A673 (cell line): ENCODE measurements around the gene REXO1. TPM values are rescaled to one million over a fixed set of nuclear protein-coding genes. Genes with fewer than 3 reads are reported as not detected.

Experiments used
- BruUV-seq: library from RNA; stranded (reverse); fragments of 400-500 nt; replicated peaks from 2 replicates; lab custom pipeline; 2021; lab: Mats Ljungman, UMichigan
- CTCF ChIA-PET: fragments of 300-600 bp; sonication (Branson Sonifier 250); formaldehyde crosslinking; loops from one replicate; lab custom pipeline; 2022; ENCODE audit warnings: antibody characterized with exemption; lab: Charles Lee
- POLR2A ChIA-PET: fragments of 300-600 bp; sonication (Branson Sonifier 250); formaldehyde crosslinking; loops from one replicate; lab custom pipeline; 2022; ENCODE audit warnings: antibody characterized with exemption; ENCODE audit not compliant: low non-redundant PET; lab: Charles Lee
- DNase-seq: peaks from one replicate; pipeline ENCODE4 v3.0.0-alpha.2; 2015; ENCODE audit warnings: low spot score
- H3K27ac ChIP-seq: fragments of 200-600 bp; sonication (generic); 2 replicates; pipeline ENCODE4 v1.5.1; 2016; ENCODE audit warnings: mixed run types, low read depth, mild to moderate bottlenecking, mixed read lengths, antibody characterized with exemption, low read length; ENCODE audit not compliant: poor library complexity, severe bottlenecking
- H3K27me3 ChIP-seq: fragments of 200-600 bp; sonication (generic); replicated peaks from 2 replicates; pipeline ENCODE4 v1.6.1; 2017; ENCODE audit warnings: mixed run types, low read depth, mild to moderate bottlenecking, mixed read lengths, antibody characterized with exemption, low read length; ENCODE audit not compliant: insufficient read depth, poor library complexity
- H3K36me3 ChIP-seq: fragments of 200-600 bp; sonication (generic); 2 replicates; pipeline ENCODE4 v1.6.1; 2016; ENCODE audit warnings: mixed run types, mild to moderate bottlenecking, mixed read lengths, antibody characterized with exemption, low read length; ENCODE audit not compliant: insufficient read depth, poor library complexity, severe bottlenecking
- H3K4me1 ChIP-seq: fragments of 200-600 bp; sonication (generic); 2 replicates; pipeline ENCODE4 v1.6.1; 2017; ENCODE audit warnings: mixed run types, mild to moderate bottlenecking, mixed read lengths, antibody characterized with exemption, low read length; ENCODE audit not compliant: insufficient read depth, poor library complexity, severe bottlenecking
- H3K4me3 ChIP-seq: fragments of 200-600 bp; sonication (generic); 2 replicates; pipeline ENCODE4 v1.5.1; 2016; ENCODE audit warnings: low read depth, mixed run types, mild to moderate bottlenecking, mixed read lengths, low read length; ENCODE audit not compliant: poor library complexity, severe bottlenecking
- H3K9me3 ChIP-seq: fragments of 200-600 bp; sonication (generic); 2 replicates; pipeline ENCODE4 v1.6.1; 2016; ENCODE audit warnings: mixed run types, low read depth, mild to moderate bottlenecking, mixed read lengths, antibody characterized with exemption, low read length; ENCODE audit not compliant: poor library complexity, severe bottlenecking
- CTCF ChIP-seq: fragments of 300-800, 200-600 bp; sonication (generic); conservative IDR thresholded peaks from 2 replicates; pipeline ENCODE4 v1.5.1; 2017; ENCODE audit warnings: low read depth, mild to moderate bottlenecking, antibody characterized with exemption, low read length, moderate library complexity, mixed read lengths
- EZH2 ChIP-seq: fragments of 200-600 bp; sonication (generic); IDR thresholded peaks from 2 replicates; pipeline ENCODE4 v1.6.1; 2017; ENCODE audit warnings: borderline replicate concordance, low read depth, mild to moderate bottlenecking, mixed read lengths, antibody characterized with exemption, low read length; ENCODE audit not compliant: poor library complexity, severe bottlenecking
- intact Hi-C: fragments of 100-400 bp; cut with micrococcal nuclease; formaldehyde crosslinking; loops from one replicate; pipeline ENCODE4 v1.10.0; 2022; ENCODE audit not compliant: unreplicated experiment
- total RNA-seq: library from RNA; stranded (reverse); gene quantifications from 2 replicates; pipeline ENCODE4 v1.2.3, GENCODE V29; 2021

Gene REXO1
- total RNA-seq, 1 experiment from 2014 or later = 53.0 TPM

GRCh38 chr19:1839658-1840540 is 8.4 kb downstream of the REXO1 start:
- ChIA-PET CTCF (interaction anchor here (1.0 kb wide), 1 partner anchor 14 kb away, joined by 3 read pairs; no protein-coding TSS in a partner anchor), POLR2A (interaction anchor here (0.7 kb wide), 1 partner anchor 7 kb away, joined by 4 read pairs; no protein-coding TSS in a partner anchor)
- H3K36me3 ChIP-seq = peaks cover 3% of the 10 kb centered on the region
- intact Hi-C loops = no loop called here
- no peak overlapping the region for H3K27ac ChIP-seq
- H3K27me3 ChIP-seq = no peaks in the 10 kb centered on the region
- BruUV-seq = no TSS peak
- no peaks in the 10 kb centered on the region for H3K4me1 ChIP-seq
- TF ChIP-seq EZH2 = no peak
- TF ChIP-seq CTCF = no peak
- H3K4me3 ChIP-seq = no peak overlapping the region
- H3K9me3 ChIP-seq = no peaks in the 10 kb centered on the region
- no peak for DNase-seq

GRCh38 chr19:1837625-1838105 is 10.6 kb downstream of the REXO1 start:
- no peaks in the 10 kb centered on the region for H3K27me3 ChIP-seq
- H3K4me1 ChIP-seq = no peaks in the 10 kb centered on the region
- no peak overlapping the region for H3K27ac ChIP-seq
- no peaks in the 10 kb centered on the region for H3K9me3 ChIP-seq
- intact Hi-C loops = no loop called here
- CTCF ChIA-PET = interaction anchor here (2.0 kb wide), 1 partner anchor 11 kb away, joined by 7 read pairs; no protein-coding TSS in a partner anchor
- peak; percentile 95 for TF ChIP-seq CTCF
- no peak for TF ChIP-seq EZH2
- BruUV-seq = no TSS peak
- H3K36me3 ChIP-seq = no peaks in the 10 kb centered on the region
- POLR2A ChIA-PET = interaction anchor here (0.6 kb wide), 1 partner anchor 78 kb away, joined by 3 read pairs; no protein-coding TSS in a partner anchor
- H3K4me3 ChIP-seq = no peak overlapping the region
- DNase-seq = peak; percentile 60

- Histone ChIP-seq H3K4me3 (no peak overlapping the region), H3K36me3 (no peaks in the 10 kb centered on the region), H3K27me3 (no peaks in the 10 kb centered on the region), H3K27ac (no peak overlapping the region), H3K9me3 (no peaks in the 10 kb centered on the region), H3K4me1 (no peaks in the 10 kb centered on the region)
- no TSS peak for BruUV-seq
- DNase-seq = no peak
- ChIA-PET CTCF (interaction anchor here (2.0 kb wide), 1 partner anchor 11 kb away, joined by 7 read pairs; no protein-coding TSS in a partner anchor), POLR2A (interaction anchor here (0.6 kb wide), 1 partner anchor 79 kb away, joined by 3 read pairs; no protein-coding TSS in a partner anchor)
- no peak for TF ChIP-seq EZH2
- TF ChIP-seq CTCF = no peak
- intact Hi-C loops = no loop called here
Observed at GRCh38 chr19:1837222-1837565, 11.1 kb downstream of the REXO1 start.
